GM21390 (cell line): ENCODE measurements around the gene KCNMA1.

Experiments
- ATAC-seq: cut with Tn5 transposase; IDR thresholded peaks from one replicate; pipeline ENCODE4 v1.9.1; 2021; ENCODE audit not compliant: unreplicated experiment

KCNMA1 gene

GRCh38 chr10:77075926-77076325 lies 561.7 kb downstream of the KCNMA1 start:
- ATAC-seq, result no peak

DNA sequence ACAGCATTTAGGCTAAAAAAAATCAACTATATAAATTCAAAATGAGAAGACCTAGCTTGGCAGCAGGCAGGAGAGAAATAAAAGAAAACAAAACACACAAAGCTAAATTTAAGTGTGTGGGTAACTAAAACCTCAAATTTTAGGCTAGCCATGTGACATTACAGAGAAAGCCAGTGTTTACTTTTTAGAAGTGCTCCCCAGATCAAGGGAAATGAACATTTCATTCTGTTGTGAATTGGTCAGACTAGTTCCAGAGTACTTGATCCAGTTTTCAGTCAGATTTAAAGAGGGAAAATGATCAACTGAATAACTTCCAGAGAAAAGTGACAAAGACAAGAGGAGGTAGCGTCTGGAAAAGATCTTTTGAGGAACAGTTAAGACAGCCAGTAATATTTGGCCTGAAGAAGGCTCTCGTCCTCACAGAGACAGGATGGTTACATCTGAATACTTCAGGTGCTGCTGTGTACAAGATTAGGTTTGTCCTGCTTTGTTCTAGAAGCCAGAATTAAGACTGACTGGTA lies 563.4 kb downstream of the KCNMA1 start:
- no peak for ATAC-seq

- no peak for ATAC-seq
These were observed 564.0 kb downstream of the KCNMA1 start for GRCh38 chr10:77073663-77073960.

DNA sequence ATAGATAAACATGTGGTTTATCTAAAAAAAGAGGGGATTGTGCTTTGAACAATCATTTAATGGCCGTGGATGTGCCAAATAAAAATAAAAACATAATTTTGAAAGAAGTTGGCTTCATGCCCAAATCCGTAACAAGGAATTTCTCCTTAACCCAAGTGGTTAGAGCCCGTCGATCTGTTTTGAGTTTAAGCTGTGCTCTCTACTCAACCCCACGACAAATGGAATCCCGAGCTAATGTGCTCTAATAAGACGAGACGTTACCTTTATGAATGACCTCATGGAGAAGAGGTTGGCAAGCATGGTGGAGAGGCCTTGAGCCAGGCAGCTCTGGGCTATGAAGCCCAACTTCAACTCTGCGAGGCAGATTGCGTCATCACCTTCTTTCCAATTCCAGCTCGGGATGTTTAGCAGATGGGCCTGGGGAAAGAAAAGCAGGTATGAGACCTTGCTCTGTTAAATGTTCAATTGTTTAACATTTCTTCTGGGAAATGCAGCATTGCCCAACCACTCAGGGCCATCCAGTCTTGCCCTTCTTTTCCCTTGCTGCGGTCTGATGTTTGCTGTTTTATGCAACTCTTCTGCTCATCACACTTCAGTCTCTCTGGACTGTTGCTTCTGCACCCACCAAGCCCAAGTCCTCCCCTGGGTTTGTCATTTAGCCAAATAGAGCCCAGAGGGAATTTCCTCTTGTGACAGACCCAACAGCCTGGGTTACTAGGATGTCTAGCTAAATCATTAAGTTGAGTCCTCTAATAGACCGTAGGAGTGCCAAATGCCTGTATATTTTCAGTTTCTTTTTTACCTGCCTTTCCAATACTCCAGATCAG lies 564.6 kb downstream of the KCNMA1 start:
- ATAC-seq, result no peak

GRCh38 chr10:77072361-77072835 lies 565.2 kb downstream of the KCNMA1 start:
- no peak for ATAC-seq

DNA sequence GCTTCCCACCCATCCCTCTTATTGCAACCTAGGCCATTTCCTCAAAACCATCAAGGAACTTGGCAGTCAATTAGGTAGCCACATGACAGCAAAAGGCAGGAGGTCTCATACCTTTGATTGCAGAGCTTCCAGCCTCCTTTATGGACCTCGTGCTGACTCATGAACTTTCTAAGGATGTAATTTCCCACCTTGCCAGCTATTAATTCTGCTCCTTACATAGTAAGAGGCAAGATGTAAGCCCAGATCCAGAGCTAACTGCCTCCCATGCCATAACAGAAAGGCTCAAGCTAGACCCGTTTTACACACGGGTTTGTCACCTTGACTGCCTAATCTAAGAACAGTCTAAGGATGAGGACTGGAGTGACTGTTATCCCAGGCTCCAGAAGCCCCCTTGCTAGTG lies 565.7 kb downstream of the KCNMA1 start:
- ATAC-seq, result no peak

DNA sequence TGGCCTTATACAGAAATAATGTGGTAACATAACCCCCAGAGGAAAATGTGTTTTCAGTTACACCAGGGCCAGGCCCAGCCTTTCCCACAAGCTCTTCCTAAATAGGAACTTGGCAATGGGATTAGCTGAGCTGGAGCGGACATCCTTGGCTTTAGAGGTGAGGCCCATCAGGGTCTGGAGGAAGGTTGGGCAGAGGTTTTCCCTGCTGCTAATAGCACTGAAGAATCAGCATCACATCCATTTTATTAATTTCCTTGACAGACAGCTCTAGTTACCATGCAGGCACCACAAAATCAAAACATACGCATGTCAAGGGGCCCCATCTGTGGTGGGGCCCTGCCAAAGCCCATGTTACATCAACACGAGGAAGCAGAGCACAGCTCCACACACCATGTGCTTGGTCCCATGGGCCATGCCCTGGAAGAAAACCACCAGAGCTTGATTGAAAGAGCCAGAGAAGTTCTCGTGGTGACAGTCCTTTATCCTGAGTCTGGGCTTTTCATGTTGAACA lies 566.6 kb downstream of the KCNMA1 start:
- ATAC-seq, result no peak

- no peak for ATAC-seq
These were observed 567.3 kb downstream of the KCNMA1 start for GRCh38 chr10:77070346-77070745.

GRCh38 chr10:77068969-77069368 lies 568.6 kb downstream of the KCNMA1 start:
- ATAC-seq, result no peak

- ATAC-seq, result no peak
These were observed 569.3 kb downstream of the KCNMA1 start for GRCh38 chr10:77068272-77068671.

GRCh38 chr10:77062381-77062780 lies 575.2 kb downstream of the KCNMA1 start:
- ATAC-seq, result no peak

GRCh38 chr10:77060913-77061312 lies 576.7 kb downstream of the KCNMA1 start:
- ATAC-seq, result no peak

DNA sequence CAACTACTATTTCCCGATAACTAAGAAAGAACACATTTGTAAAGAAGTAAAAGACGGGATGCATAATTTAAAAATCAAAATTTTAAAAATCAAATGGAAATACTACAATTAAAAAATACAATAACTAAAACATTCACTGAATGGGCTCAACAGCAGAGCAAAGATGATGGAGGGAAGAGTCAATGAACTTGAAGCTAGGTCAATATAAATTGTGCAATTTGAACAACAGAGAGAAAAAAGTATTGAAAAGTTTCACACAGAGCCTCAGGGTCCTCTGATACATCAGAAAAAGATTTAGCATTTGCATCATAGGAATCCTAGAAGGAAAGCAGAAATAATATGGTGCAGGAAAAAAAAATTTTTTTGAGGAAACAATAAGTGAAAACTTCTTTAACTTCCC lies 581.0 kb downstream of the KCNMA1 start:
- no peak for ATAC-seq

GRCh38 chr10:77052593-77052992 lies 585.0 kb downstream of the KCNMA1 start:
- ATAC-seq, result no peak

- ATAC-seq, result no peak
These were observed 585.8 kb downstream of the KCNMA1 start for GRCh38 chr10:77051837-77052236.

DNA sequence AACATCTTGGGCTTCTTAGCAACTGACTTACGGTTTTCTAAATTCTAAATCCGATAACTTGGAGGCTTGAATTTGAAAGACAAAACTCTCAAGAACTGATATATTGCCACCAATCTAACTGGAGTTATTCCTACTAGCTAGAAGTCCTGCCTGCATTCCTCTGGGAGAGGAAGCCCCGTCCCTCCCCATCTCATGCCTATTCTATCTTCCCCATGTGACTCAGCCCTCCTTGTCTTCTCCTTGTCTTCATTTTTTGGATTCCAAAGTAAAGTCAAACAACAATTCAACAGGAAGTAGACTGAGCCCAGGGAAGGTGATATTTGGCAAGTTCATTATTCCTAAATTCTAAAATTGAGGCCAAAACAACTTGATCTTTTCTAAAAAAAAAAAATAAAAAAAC lies 587.7 kb downstream of the KCNMA1 start:
- ATAC-seq, result no peak

- no peak for ATAC-seq
These were observed 588.5 kb downstream of the KCNMA1 start for GRCh38 chr10:77049146-77049545.

- no peak for ATAC-seq
These were observed 592.5 kb downstream of the KCNMA1 start for GRCh38 chr10:77045085-77045484.

- ATAC-seq, result no peak
These were observed 594.2 kb downstream of the KCNMA1 start for GRCh38 chr10:77043420-77043763.

DNA sequence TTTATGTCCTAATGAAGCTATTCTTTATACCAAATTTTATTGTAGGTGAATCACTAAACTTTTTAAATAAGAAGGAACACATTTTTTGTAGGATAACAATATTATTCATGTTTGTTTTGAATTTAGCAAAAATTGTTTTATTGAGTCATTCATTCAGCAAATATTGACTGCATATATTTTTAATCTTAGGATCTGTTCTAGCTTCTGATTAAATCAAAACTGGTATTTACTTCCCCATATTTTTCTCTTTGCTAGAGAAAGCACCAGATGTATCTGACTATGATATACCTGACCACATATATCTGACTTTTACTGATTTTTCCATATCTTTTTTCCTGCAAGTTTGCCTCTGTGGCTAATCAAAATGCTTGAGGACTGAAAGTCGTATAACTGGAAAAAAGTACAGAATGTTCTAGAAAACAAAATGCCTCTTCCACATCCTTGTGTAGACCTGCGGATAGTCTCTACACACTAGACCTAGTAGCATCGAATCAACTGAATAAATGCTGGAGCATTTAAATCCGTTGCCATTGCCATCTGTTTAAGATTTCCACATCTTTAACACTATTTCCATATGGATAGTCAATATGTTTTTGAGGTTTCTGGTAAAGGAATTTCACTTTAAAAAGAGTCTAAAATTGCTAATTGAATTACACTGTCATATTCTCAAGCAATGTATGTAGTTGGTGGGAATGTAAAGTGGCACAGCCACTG lies 594.7 kb downstream of the KCNMA1 start:
- ATAC-seq, result no peak

DNA sequence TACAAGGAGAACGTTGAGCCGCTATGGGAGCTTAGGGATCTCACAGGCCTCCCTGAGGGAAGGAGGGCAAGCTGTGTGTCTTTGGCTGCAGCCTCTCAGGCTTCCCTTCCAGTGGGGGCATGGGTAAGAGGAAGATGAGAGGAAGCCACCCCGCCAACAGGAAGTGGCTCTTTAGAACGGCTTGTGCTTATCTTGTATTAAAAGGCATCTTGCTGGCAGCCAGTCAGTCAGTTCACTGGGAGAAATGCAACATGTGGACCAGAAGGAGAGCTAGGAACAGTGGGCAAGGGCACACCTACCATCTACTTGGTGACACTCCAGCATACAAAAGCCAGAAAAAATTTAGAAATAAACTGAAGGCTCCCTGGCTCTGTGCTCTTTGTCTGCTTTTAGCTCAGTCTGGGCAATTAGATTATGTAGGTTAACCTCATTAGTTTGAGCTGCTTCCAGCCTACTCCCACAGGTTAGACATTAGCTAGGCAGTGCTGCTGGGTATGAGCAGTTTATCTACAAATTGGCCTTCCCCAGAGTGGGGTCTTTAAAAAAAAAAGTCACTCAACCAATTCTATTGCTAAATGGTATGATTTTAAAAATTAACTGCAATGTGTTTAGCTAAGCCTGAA lies 595.9 kb downstream of the KCNMA1 start:
- ATAC-seq, result no peak

DNA sequence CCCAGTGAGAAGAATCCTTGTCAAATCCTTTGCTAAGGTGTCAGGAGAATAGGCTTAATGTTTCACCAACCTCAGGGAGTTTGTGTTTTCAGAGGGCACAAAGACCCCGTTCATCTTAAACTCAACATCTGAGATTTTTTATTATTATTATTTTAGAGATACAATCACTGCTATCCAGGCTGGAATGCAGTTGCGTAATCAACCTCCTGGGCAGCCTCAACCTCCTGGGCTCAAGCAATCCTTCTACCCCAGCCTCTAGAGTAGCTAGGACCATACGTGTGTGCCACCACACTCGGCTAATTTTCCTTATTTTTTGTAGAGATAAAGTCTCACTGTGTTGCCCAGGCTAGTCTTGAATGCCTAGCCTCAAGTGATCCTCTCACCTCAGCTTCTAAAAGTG lies 599.2 kb downstream of the KCNMA1 start:
- no peak for ATAC-seq
